Neural crest cell (in vitro differentiated cells): Measurements from ENCODE around the gene ATP5PD. TPM values are rescaled to one million over a fixed set of nuclear protein-coding genes. Genes with fewer than 3 reads are reported as not detected.
A peak's percentile ranks its signal among the peaks of the same experiment; 100 is the strongest.
"Not testable (repeated sequence)": the region's sequence is repeated elsewhere in the genome, so short reads cannot be mapped to it uniquely, and the experiment has no call there.

Experiments used
- DNase-seq: peaks from one replicate; pipeline ENCODE4 v3.0.0; 2021; ENCODE audit warnings: low read depth, mixed read lengths, low spot score
- H3K27ac Mint-ChIP-seq: one replicate; pipeline ENCODE4 v1.8.0; 2021; ENCODE audit warnings: mild to moderate bottlenecking, mixed read lengths; ENCODE audit not compliant: unreplicated experiment
- H3K27me3 Mint-ChIP-seq: 2 replicates; pipeline ENCODE4 v1.8.0; 2021; ENCODE audit warnings: low read depth, mild to moderate bottlenecking, mixed read lengths
- H3K36me3 Mint-ChIP-seq: 2 replicates; pipeline ENCODE4 v1.8.0; 2021; ENCODE audit warnings: low read depth, mild to moderate bottlenecking, mixed read lengths
- H3K4me1 Mint-ChIP-seq: 2 replicates; pipeline ENCODE4 v1.8.0; 2021; ENCODE audit warnings: mixed read lengths
- H3K4me3 Mint-ChIP-seq: one replicate; pipeline ENCODE4 v1.8.0; 2021; ENCODE audit warnings: mild to moderate bottlenecking, mixed read lengths
- H3K9me3 Mint-ChIP-seq: 2 replicates; pipeline ENCODE4 v1.8.0; 2021; ENCODE audit warnings: mixed read lengths
- total RNA-seq: library from RNA; stranded (reverse); gene quantifications from 2 replicates; pipeline ENCODE4 v1.2.1, GENCODE V29; 2021
- TF ChIP-seq, protein P1 (sequence below): fragments of 200-600 bp; sonication (generic); conservative IDR thresholded peaks from 2 replicates; pipeline ENCODE4 v1.5.0; 2021; ENCODE audit warnings: antibody characterized with exemption, mild to moderate bottlenecking

ATP5PD gene
- total RNA-seq, 1 donor from 2014 or later, result 198 TPM

DNA sequence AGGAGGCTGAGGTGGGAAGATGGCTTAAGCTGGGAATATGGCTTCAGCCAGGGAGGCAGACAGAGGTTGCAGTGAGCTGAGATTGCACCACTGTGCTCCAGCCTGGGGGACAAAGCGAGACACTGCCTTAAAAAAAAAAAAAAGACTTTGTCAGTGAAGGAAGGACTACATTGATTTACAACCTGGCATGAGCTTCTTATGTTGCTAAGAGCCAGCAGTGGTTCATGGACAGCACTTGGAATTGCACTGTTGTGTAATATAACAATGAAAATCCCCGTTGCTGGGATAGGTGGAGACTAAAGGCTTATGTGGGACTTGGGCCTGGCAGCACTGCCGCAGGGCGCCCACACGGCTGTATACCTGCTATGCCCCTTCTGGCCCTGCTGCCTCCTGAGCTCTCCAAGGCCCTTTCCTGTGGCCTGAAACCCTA, 26.9 kb upstream of the ATP5PD start:
- Mint-ChIP-seq H3K27me3 (no peaks in the 10 kb centered on the region), H3K4me1 (no peaks in the 10 kb centered on the region), H3K36me3 (no peaks in the 10 kb centered on the region), H3K4me3 (no peak overlapping the region), H3K27ac (no peak overlapping the region), H3K9me3 (no peaks in the 10 kb centered on the region)
- DNase-seq, result no peak
- TF ChIP-seq, protein P1, sequence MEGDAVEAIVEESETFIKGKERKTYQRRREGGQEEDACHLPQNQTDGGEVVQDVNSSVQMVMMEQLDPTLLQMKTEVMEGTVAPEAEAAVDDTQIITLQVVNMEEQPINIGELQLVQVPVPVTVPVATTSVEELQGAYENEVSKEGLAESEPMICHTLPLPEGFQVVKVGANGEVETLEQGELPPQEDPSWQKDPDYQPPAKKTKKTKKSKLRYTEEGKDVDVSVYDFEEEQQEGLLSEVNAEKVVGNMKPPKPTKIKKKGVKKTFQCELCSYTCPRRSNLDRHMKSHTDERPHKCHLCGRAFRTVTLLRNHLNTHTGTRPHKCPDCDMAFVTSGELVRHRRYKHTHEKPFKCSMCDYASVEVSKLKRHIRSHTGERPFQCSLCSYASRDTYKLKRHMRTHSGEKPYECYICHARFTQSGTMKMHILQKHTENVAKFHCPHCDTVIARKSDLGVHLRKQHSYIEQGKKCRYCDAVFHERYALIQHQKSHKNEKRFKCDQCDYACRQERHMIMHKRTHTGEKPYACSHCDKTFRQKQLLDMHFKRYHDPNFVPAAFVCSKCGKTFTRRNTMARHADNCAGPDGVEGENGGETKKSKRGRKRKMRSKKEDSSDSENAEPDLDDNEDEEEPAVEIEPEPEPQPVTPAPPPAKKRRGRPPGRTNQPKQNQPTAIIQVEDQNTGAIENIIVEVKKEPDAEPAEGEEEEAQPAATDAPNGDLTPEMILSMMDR, result no peak

DNA sequence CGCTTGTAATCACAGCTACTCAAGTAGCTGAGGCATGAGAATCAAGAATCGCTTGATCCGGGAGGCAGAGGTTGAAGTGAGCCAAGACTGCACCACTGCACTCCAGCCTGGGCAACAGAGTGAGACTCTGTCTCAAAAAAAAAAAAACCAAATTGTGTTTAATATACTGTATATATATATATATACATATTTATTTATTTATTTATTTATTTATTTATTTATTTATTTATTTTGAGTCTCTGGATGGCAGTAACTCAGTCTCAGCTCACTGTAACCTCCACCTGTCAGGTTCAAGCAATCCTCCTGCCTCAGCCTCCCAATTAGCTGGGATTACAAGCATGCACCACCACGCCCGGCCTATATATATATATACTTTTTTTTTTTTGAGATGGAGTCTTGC, 26.1 kb upstream of the ATP5PD start:
- not testable (repeated sequence) for DNase-seq, H3K4me1 Mint-ChIP-seq, H3K9me3 Mint-ChIP-seq, H3K27me3 Mint-ChIP-seq, H3K27ac Mint-ChIP-seq, H3K36me3 Mint-ChIP-seq, H3K4me3 Mint-ChIP-seq

DNA sequence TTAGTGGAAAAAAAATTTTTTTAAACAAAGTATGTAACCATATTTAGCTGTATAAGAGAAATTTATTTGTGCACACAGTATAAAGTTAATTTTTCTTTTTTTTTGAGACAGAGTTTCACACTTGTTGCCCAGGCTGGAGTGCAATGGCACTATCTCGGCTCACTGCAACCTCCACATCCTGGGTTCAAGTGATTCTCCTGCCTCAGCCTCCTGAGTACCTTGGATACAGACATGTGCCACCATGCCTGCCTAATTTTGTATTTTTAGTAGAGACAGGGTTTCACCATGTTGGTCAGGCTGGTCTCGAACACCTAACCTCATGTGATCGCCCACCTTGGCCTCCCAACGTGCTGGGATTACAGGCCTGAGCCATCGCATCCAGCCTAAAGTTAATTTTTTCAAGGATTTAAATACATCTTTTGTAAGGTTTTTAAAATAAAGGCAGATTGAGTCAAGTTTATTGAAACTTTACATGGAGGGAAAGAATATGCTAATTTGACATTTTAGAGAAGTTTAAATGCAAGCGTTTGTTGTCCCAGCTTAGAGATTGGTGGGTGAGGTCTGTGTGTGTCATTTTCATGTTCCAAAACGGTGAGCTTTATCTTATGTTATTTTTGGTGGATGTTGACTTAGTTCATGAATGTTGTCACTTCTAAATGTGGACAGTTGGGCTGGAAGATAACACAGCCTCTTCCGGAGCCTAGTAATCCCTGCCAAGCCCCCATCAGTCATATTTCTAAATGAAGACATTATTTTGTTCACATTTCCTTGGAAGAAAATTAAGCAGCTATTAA, 24.9 kb upstream of the ATP5PD start:
- not testable (repeated sequence) for DNase-seq, H3K27ac Mint-ChIP-seq, H3K4me3 Mint-ChIP-seq, H3K4me1 Mint-ChIP-seq, H3K36me3 Mint-ChIP-seq, H3K9me3 Mint-ChIP-seq, H3K27me3 Mint-ChIP-seq

DNA sequence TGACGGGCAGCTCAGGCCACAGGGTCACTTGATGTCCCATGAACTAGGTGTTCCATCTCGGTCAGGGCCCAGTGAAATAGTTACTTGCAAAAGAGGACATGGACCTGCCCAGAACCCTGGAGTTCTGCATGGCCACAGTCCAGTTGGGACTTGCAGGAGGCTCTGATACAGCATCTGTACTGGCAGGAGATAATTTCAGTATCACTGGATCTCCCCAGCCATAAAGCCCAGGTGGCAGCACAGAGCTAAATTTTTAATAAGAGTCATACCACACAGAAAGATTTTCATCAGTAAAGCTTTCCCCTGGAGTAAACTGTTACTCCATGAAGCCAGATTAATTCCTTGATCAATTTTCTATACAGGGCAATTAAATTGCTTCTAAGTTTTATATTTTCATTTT, 23.0 kb upstream of the ATP5PD start:
- H3K9me3 Mint-ChIP-seq, result no peaks in the 10 kb centered on the region
- H3K4me3 Mint-ChIP-seq, result no peak overlapping the region
- no peak overlapping the region for H3K27ac Mint-ChIP-seq
- no peaks in the 10 kb centered on the region for H3K4me1 Mint-ChIP-seq
- no peak for DNase-seq
- H3K27me3 Mint-ChIP-seq, result no peaks in the 10 kb centered on the region
- no peaks in the 10 kb centered on the region for H3K36me3 Mint-ChIP-seq
- TF ChIP-seq, protein P1, result no peak

DNA sequence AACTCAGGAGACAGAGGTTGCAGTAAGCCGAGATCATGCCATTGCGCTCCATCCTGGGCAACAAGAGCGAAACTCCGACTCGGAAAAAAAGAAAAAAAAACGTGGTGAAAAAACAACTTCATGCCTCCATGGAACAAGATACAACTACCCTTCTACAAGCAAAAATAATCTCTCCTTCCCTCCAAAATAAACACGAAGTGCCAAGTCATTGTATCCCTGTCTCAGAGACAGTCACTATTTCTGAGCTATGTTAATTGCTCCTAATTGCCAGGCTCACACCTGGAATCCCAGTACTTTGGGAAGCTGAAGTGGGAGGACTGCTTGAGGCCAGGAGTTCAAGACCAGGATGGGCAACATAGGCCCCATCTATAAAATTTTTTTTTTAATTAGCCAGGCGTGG, 22.0 kb upstream of the ATP5PD start:
- H3K4me3 Mint-ChIP-seq, result no peak overlapping the region
- H3K4me1 Mint-ChIP-seq, result no peaks in the 10 kb centered on the region
- no peak for DNase-seq
- no peaks in the 10 kb centered on the region for H3K9me3 Mint-ChIP-seq
- no peak overlapping the region for H3K27ac Mint-ChIP-seq
- no peaks in the 10 kb centered on the region for H3K27me3 Mint-ChIP-seq
- no peaks in the 10 kb centered on the region for H3K36me3 Mint-ChIP-seq
- TF ChIP-seq, protein P1, result no peak

DNA sequence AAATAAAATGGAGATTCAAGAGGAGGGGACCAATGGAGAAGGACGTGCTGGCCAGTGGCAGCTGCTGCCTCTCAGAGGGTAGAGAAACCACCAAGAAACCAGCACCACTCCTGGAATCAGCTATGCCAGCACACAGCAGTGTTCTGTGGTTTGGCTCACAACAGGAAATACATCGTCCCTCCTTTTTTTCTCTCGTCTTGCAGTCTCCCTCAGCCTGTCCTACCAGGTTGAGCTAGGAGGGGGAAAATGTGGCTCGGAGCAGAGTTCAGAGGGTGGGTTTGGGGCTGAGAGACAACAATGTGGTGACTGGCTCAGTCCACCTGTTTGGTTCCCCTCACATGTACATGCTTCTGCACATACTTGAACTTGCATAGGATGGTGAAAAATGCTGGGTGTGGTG, 21.1 kb upstream of the ATP5PD start:
- H3K4me1 Mint-ChIP-seq, result no peaks in the 10 kb centered on the region
- H3K27me3 Mint-ChIP-seq, result no peaks in the 10 kb centered on the region
- H3K4me3 Mint-ChIP-seq, result no peak overlapping the region
- peak overlapping the region; percentile 57 for H3K27ac Mint-ChIP-seq
- H3K9me3 Mint-ChIP-seq, result no peaks in the 10 kb centered on the region
- H3K36me3 Mint-ChIP-seq, result no peaks in the 10 kb centered on the region
- TF ChIP-seq, protein P1, result no peak
- no peak for DNase-seq
